SK-N-SH (cell line): ENCODE data around the gene ZNF605. TPM values are rescaled to one million over a fixed set of nuclear protein-coding genes. Genes with fewer than 3 reads are reported as not detected.
"Not testable (repeated sequence)": the region's sequence is repeated elsewhere in the genome, so short reads cannot be mapped to it uniquely, and the experiment has no call there.

ENCODE experiments used
- CTCF ChIA-PET: fragments of 300-600, 350-600 bp; formaldehyde crosslinking; extraction: SDS; loops from one replicate; lab custom pipeline; 2021; lab: Yijun Ruan, JAX
- POLR2A ChIA-PET: fragments of 350-600 bp; sonication (Branson Sonifier 250); formaldehyde crosslinking; extraction: SDS; loops from one replicate; lab custom pipeline; 2020; ENCODE audit warnings: antibody characterized with exemption, inconsistent platforms; lab: Yijun Ruan, JAX
- DNase-seq: peaks from one replicate; pipeline ENCODE4 v3.0.0; 2012
- H2AFZ ChIP-seq: fragments of 200-600 bp; sonication (generic); 2 replicates; pipeline ENCODE4 v1.8.1; 2016; ENCODE audit warnings: antibody characterized with exemption, mild to moderate bottlenecking, low read depth
- H3F3A ChIP-seq: fragments of 200-600 bp; sonication (generic); replicated peaks from 2 replicates; pipeline ENCODE3; 2016; ENCODE audit warnings: antibody characterized with exemption, mild to moderate bottlenecking; ENCODE audit not compliant: insufficient read depth
- H3K27ac ChIP-seq, 2 experiments: fragments of 200-500 bp in 1 of 2; fragments of 200-600 bp in 1 of 2; sonication (Bioruptor generic) in 1 of 2; sonication (generic), shearing (Covaris generic) in 1 of 2; 2 replicates each; pipeline versions ENCODE4 v1.5.1 to v1.6.1; 2014 to 2016; ENCODE audit warnings: low read depth in 2 of 2, inconsistent platforms in 1 of 2, low read length in 1 of 2, mild to moderate bottlenecking in 1 of 2, mixed read lengths in 1 of 2
- H3K27me3 ChIP-seq: fragments of 200-600 bp; sonication (generic), shearing (Covaris generic); 2 replicates; pipeline ENCODE4 v1.6.1; 2016; ENCODE audit warnings: mixed run types; ENCODE audit not compliant: insufficient read depth
- H3K36me3 ChIP-seq, 2 experiments: fragments of 200-500 bp in 1 of 2; fragments of 200-600 bp in 1 of 2; sonication (Bioruptor generic) in 1 of 2; sonication (generic) in 1 of 2; replicated peaks in 1 of 2; 2 replicates each; pipeline versions ENCODE3 to v1.5.1; 2014 to 2016; ENCODE audit warnings: low read length in 1 of 2, mild to moderate bottlenecking in 1 of 2; ENCODE audit not compliant: insufficient read depth in 2 of 2, control insufficient read depth in 1 of 2
- H3K4me1 ChIP-seq, 2 experiments: fragments of 200-500 bp in 1 of 2; fragments of 200-600 bp in 1 of 2; sonication (Bioruptor generic) in 1 of 2; sonication (generic), shearing (Covaris generic) in 1 of 2; 2 replicates each; pipeline versions ENCODE4 v1.5.1 to v1.6.1; 2014 to 2016; ENCODE audit warnings: low read depth in 1 of 2, low read length in 1 of 2, mixed run types in 1 of 2; ENCODE audit not compliant: insufficient read depth in 2 of 2, control insufficient read depth in 1 of 2
- H3K4me2 ChIP-seq: fragments of 200-600 bp; sonication (generic), shearing (Covaris generic); 2 replicates; pipeline ENCODE4 v1.6.1; 2017; ENCODE audit warnings: mixed run types
- H3K4me3 ChIP-seq, 2 experiments: fragments of 200-500 bp in 1 of 2; fragments of 200-600 bp in 1 of 2; sonication (Bioruptor generic) in 1 of 2; sonication (generic), shearing (Covaris generic) in 1 of 2; 2 replicates each; pipeline versions ENCODE4 v1.5.1 to v1.8.1; 2014 to 2016; ENCODE audit warnings: low read depth in 2 of 2, inconsistent platforms in 1 of 2, low read length in 1 of 2, mild to moderate bottlenecking in 1 of 2, mixed read lengths in 1 of 2, moderate library complexity in 1 of 2
- H3K79me2 ChIP-seq: fragments of 200-600 bp; sonication (generic); 2 replicates; pipeline ENCODE4 v1.8.1; 2017; ENCODE audit warnings: mild to moderate bottlenecking; ENCODE audit not compliant: insufficient read depth
- H3K9ac ChIP-seq: fragments of 200-600 bp; sonication (generic); 2 replicates; pipeline ENCODE4 v1.6.1; 2017; ENCODE audit warnings: mixed run types
- H3K9me2 ChIP-seq: fragments of 200-600 bp; sonication (generic); 2 replicates; pipeline ENCODE4 v1.6.1; 2017; ENCODE audit warnings: mixed run types
- H3K9me3 ChIP-seq: fragments of 200-600 bp; sonication (generic); 2 replicates; pipeline ENCODE4 v1.6.1; 2017; ENCODE audit warnings: mixed run types, mild to moderate bottlenecking, moderate library complexity
- H4K20me1 ChIP-seq: fragments of 200-600 bp; sonication (generic); 2 replicates; pipeline ENCODE4 v1.6.1; 2017; ENCODE audit warnings: mild to moderate bottlenecking, mixed run types; ENCODE audit not compliant: insufficient read depth
- CHD2 ChIP-seq: fragments of 150-350 bp; IDR thresholded peaks from 2 replicates; pipeline ENCODE4 v1.6.1; 2018; ENCODE audit warnings: low read length; ENCODE audit not compliant: partially characterized antibody
- EZH2phosphoT487 ChIP-seq: fragments of 200-600 bp; sonication (generic); IDR thresholded peaks from 2 replicates; pipeline ENCODE4 v1.6.1; 2017; ENCODE audit warnings: low read depth, mixed run types, mild to moderate bottlenecking, antibody characterized with exemption, moderate library complexity, borderline replicate concordance
- FOXJ3 ChIP-seq: sonication (generic); formaldehyde crosslinking; IDR thresholded peaks from 2 replicates; pipeline ENCODE4 v1.5.1; 2020; ENCODE audit warnings: mild to moderate bottlenecking, missing genetic modification reagents
- GATA2 ChIP-seq: sonication (generic); formaldehyde crosslinking; IDR thresholded peaks from 2 replicates; pipeline ENCODE4 v1.5.0; 2020; ENCODE audit warnings: mild to moderate bottlenecking, missing genetic modification reagents
- MAX ChIP-seq: IDR thresholded peaks from 2 replicates; pipeline ENCODE4 v1.4.0; 2012; ENCODE audit warnings: low read depth
- MEF2A ChIP-seq: IDR thresholded peaks from 2 replicates; pipeline ENCODE4 v1.4.0; 2012; ENCODE audit warnings: low read depth, borderline replicate concordance
- MXI1 ChIP-seq: IDR thresholded peaks from 2 replicates; pipeline ENCODE4 v1.6.1; 2012; ENCODE audit warnings: mild to moderate bottlenecking, low read depth, low read length, improper control_type of control experiment
- NFIC ChIP-seq: IDR thresholded peaks from 2 replicates; pipeline ENCODE4 v1.4.0; 2012; ENCODE audit warnings: borderline replicate concordance
- NRF1 ChIP-seq: IDR thresholded peaks from 2 replicates; pipeline ENCODE4 v1.6.1; 2012; ENCODE audit warnings: low read depth, mild to moderate bottlenecking, low read length
- RFX5 ChIP-seq: IDR thresholded peaks from 2 replicates; pipeline ENCODE4 v1.6.1; 2012; ENCODE audit warnings: mild to moderate bottlenecking, improper control_type of control experiment, low read length
- TAF1 ChIP-seq: IDR thresholded peaks from 2 replicates; pipeline ENCODE4 v1.6.1; 2012; ENCODE audit warnings: low read depth, mild to moderate bottlenecking, low read length, moderate library complexity, borderline replicate concordance
- TCF12 ChIP-seq: IDR thresholded peaks from 2 replicates; pipeline ENCODE4 v1.4.0; 2012
- ZBTB33 ChIP-seq: IDR thresholded peaks from 2 replicates; pipeline ENCODE4 v1.4.0; 2012; ENCODE audit warnings: low read depth, borderline replicate concordance
- WGBS: methylation state at CpG from one replicate; pipeline ENCODE4 v1.1.6; 2017; ENCODE audit warnings: low lambda C conversion rate; 5-methylcytosine and 5-hydroxymethylcytosine counted together
- polyA plus RNA-seq, 3 experiments: library from polyadenylated mRNA; depleted of rRNA; stranded (reverse); fragments of >200 nt; gene quantifications; 2 replicates each; pipeline ENCODE4 v1.2.3, GENCODE V29; 2012
- TF ChIP-seq, protein P1 (sequence below): IDR thresholded peaks from 2 replicates; pipeline ENCODE4; 2012
- TF ChIP-seq, protein P2 (sequence below): fragments of 150-350 bp; IDR thresholded peaks from 2 replicates; pipeline ENCODE4 v1.6.1; 2016; ENCODE audit warnings: mild to moderate bottlenecking, low read depth, low read length

The ZNF605 gene
- polyA plus RNA-seq, 1 of the 3 experiments (the other 2 are of a cell fraction) = 4.0 TPM

GRCh38 chr12:132909030-132909368 lies 47.1 kb downstream of the ZNF605 start (continued):
- TF ChIP-seq GATA2 (CRISPR knock-in tag) = no peak
- no peak for TF ChIP-seq EZH2phosphoT487
- no peak for TF ChIP-seq TCF12
- TF ChIP-seq MEF2A = no peak
- TF ChIP-seq NFIC = no peak

DNA sequence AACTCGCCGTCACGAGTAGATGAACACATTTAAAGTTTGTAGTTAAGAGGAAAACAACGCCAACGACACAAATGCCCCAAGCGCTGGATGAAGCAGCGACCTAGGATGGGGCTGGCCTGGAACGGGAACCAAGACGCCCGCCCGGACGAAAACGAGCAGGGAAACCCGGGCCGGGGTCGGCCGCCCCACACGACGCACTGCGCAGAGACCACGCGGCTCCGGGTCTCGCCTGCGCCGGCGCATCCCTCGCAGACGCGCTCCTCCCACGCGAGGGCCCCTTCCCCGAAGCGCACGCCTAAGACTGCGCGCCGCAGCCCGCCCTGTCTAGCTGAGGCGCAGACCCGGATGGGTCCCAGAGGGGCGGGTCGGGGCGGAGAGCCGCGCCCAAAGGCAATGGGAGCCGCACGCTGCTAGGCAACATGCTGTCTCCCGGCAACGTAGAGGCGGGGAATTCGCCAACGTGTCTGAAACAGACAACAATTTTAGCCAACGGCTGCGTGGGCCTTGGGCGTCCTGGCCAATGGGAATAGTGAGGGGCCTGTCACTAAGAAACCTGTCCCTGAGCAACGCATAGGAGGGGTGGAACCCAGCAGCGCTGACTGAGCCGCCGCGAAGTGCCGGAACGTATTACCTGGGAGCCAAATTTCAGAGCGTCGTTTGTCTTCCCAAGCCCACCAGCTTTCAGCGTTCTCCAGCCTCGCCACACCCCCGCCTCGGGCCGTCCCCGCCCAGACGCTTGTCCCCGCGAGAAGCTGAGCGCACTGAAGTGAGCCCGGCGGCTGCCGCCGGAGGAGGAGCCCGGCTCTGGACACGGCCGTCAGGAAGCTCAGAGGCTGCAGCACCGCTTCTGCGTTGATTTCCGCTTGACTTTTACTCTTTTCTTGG lies 47.7 kb downstream of the ZNF605 start:
- H3K4me2 ChIP-seq = peak overlapping the region; percentile 86
- H3K27ac ChIP-seq = peak overlapping the region; percentile 39 to 53; a peak in 3 of 4 replicates
- no peaks in the 10 kb centered on the region for H3K79me2 ChIP-seq
- TF ChIP-seq MAX (peak; percentile 88), MXI1 (peak; percentile 96), TAF1 (no peak), NRF1 (peak; percentile 69), EZH2phosphoT487 (no peak), FOXJ3 (CRISPR knock-in tag) (no peak), ZBTB33 (peak; percentile 89), CHD2 (peak; percentile 83), MEF2A (no peak), RFX5 (peak; percentile 67; the same call in 1 of the 2 replicates)
- TF ChIP-seq, protein P1, sequence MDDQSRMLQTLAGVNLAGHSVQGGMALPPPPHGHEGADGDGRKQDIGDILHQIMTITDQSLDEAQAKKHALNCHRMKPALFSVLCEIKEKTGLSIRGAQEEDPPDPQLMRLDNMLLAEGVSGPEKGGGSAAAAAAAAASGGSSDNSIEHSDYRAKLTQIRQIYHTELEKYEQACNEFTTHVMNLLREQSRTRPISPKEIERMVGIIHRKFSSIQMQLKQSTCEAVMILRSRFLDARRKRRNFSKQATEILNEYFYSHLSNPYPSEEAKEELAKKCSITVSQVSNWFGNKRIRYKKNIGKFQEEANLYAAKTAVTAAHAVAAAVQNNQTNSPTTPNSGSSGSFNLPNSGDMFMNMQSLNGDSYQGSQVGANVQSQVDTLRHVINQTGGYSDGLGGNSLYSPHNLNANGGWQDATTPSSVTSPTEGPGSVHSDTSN = peak; percentile 97
- TF ChIP-seq, protein P2, sequence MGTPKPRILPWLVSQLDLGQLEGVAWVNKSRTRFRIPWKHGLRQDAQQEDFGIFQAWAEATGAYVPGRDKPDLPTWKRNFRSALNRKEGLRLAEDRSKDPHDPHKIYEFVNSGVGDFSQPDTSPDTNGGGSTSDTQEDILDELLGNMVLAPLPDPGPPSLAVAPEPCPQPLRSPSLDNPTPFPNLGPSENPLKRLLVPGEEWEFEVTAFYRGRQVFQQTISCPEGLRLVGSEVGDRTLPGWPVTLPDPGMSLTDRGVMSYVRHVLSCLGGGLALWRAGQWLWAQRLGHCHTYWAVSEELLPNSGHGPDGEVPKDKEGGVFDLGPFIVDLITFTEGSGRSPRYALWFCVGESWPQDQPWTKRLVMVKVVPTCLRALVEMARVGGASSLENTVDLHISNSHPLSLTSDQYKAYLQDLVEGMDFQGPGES = peak; percentile 56
- no peaks in the 10 kb centered on the region for H3K36me3 ChIP-seq
- H3F3A ChIP-seq = no peaks in the 10 kb centered on the region
- DNase-seq = peak; percentile 96
- POLR2A ChIA-PET = no interaction called here
- H3K4me3 ChIP-seq = peak overlapping the region; percentile 59 to 68
- H2AFZ ChIP-seq = peak overlapping the region; percentile 83
- no peaks in the 10 kb centered on the region for H3K9me2 ChIP-seq
- no peaks in the 10 kb centered on the region for H3K27me3 ChIP-seq
- H3K4me1 ChIP-seq = peaks cover 0 to 3% of the 10 kb centered on the region in 2 experiments; a peak in 1 of 4 replicates
- no peaks in the 10 kb centered on the region for H4K20me1 ChIP-seq
- WGBS = 17% methylated on average over 52 of the region's 85 CpGs
- peak overlapping the region; percentile 74 for H3K9ac ChIP-seq
- no peaks in the 10 kb centered on the region; the same call in 1 of the 2 replicates for H3K9me3 ChIP-seq
- CTCF ChIA-PET = interaction anchor here (0.6 kb wide), 1 partner anchor 16 kb away, joined by 3 read pairs; no protein-coding TSS in a partner anchor

DNA sequence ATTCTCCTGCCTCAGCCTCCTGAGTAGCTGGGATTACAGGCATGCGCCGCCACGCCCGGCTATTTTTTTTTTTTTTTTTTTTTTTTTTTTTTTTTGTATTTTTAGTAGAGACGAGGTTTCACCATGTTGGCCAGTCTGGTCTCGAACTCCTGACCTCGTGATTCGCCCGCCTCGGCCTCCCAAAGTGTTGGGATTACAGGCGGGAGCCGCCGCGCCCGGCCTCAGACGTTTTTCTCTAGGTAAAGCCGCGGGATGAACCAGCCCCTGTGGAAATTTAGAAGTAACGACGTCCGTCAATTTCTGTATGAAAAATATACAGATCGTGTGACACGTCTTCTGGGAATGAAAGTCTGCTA lies 48.3 kb downstream of the ZNF605 start:
- WGBS = 8% methylated on average over 22 of the region's 23 CpGs
- H3K9me3 ChIP-seq, H4K20me1 ChIP-seq, H3F3A ChIP-seq, H3K9me2 ChIP-seq, H3K79me2 ChIP-seq, H3K27me3 ChIP-seq, H3K36me3 ChIP-seq, POLR2A ChIA-PET, DNase-seq, H3K4me1 ChIP-seq, CTCF ChIA-PET: not testable (repeated sequence)
- peak overlapping the region; percentile 76; the same call in 1 of the 2 replicates for H2AFZ ChIP-seq
- H3K4me2 ChIP-seq = peak overlapping the region; percentile 86
- H3K9ac ChIP-seq = peak overlapping the region; percentile 46; the same call in 1 of the 2 replicates
- peak overlapping the region in 1 of 2 experiments; percentile 53; a peak in 2 of 4 replicates for H3K27ac ChIP-seq
- H3K4me3 ChIP-seq = peak overlapping the region; percentile 59 to 68
